Adrenal gland (tissue), 12 donors: Measurements from ENCODE around the gene DDX51. TPM values are rescaled to one million over a fixed set of nuclear protein-coding genes. Genes with fewer than 3 reads are reported as not detected.

Source experiments
- DNase-seq, 7 donors: peaks; one replicate each; pipeline ENCODE4 v3.0.0-alpha.2; 2019 to 2020
- H3K27ac ChIP-seq, 5 donors: fragments of 200-600 bp; sonication (generic) in 4 of 5; 1 replicate in 3 of 5; 2 replicates in 2 of 5; pipeline versions ENCODE4 v1.5.1 to v1.8.0; 2016 to 2020; ENCODE audit warnings: mild to moderate bottlenecking in 1 of 5
- H3K27me3 ChIP-seq: fragments of 200-600 bp; 2 replicates; pipeline ENCODE4 v1.8.0; 2021
- H3K36me3 ChIP-seq, 2 donors: fragments of 200-600 bp; replicated peaks in 1 of 2; 1 replicate in 1 of 2; 2 replicates in 1 of 2; pipeline versions ENCODE4 v1.5.1 to v1.8.0; 2018 to 2022
- H3K4me1 ChIP-seq, 2 donors: fragments of 200-600 bp; replicated peaks in 1 of 2; 1 replicate in 1 of 2; 2 replicates in 1 of 2; pipeline versions ENCODE4 v1.5.1 to v1.8.0; 2018 to 2021
- H3K4me3 ChIP-seq, 4 donors: fragments of 200-600 bp; sonication (generic) in 3 of 4; one replicate each; pipeline ENCODE4 v1.5.1; 2016 to 2018
- H3K9me3 ChIP-seq, 3 donors: fragments of 200-600 bp; sonication (generic) in 1 of 3; replicated peaks in 1 of 3; 1 replicate in 2 of 3; 2 replicates in 1 of 3; pipeline versions ENCODE4 v1.5.1 to v1.8.0; 2016 to 2021
- CTCF ChIP-seq, 6 experiments: fragments of 450-650 bp in 4 of 6; fragments of 200-600 bp in 2 of 6; sonication (generic) in 1 of 6; IDR thresholded peaks; 1 replicate in 5 of 6; 2 replicates in 1 of 6; pipeline versions ENCODE4 v1.5.1 to v1.8.0; 2016 to 2021; ENCODE audit warnings: antibody characterized with exemption in 6 of 6, mild to moderate bottlenecking in 2 of 6, moderate library complexity in 1 of 6
- POLR2A ChIP-seq, 2 donors: fragments of 450-650 bp; IDR thresholded peaks; one replicate each; pipeline ENCODE4 v1.6.1; 2017; ENCODE audit warnings: antibody characterized with exemption in 2 of 2, mild to moderate bottlenecking in 2 of 2, moderate library complexity in 1 of 2
- WGBS, 4 donors: extraction: QIAGEN DNeasy Blood & Tissue Kit in 2 of 4; methylation state at CpG; one replicate each; pipeline versions ENCODE4 v1.1.5 to v1.1.7; 2013 to 2017; 5-methylcytosine and 5-hydroxymethylcytosine counted together
- intact Hi-C, 2 donors: fragments of 100-400 bp; cut with DNase I; formaldehyde crosslinking; loops; one replicate each; pipeline versions ENCODE4 v1.14.1 to v1.15.0; 2022 to 2023
- polyA plus RNA-seq, 3 donors: library from polyadenylated mRNA; stranded (reverse); fragments of 200-250 nt in 2 of 3; fragments of 350-450 nt in 1 of 3; fragmentation: Illumina TruSeq in 1 of 3; extraction: RNeasy Lipid Tissue Mini Kit (QIAGEN cat#74804) in 1 of 3; gene quantifications; one replicate each; pipeline ENCODE4 v1.2.3, GENCODE V29; 2013 to 2014
- total RNA-seq, 9 donors: library from RNA; depleted of rRNA in 4 of 9; stranded (reverse); fragments of >200 nt in 4 of 9; fragments of 120-200 nt in 1 of 9; fragmentation: NEBNext Ultra II Directional in 1 of 9; extraction: Animal tissue kit (Norgen Biotek cat#: 25700) in 1 of 9; gene quantifications; one replicate each; pipeline versions ENCODE4 v1.1.0 to v1.2.4, GENCODE V29; 2013 to 2023
- donor health status: healthy with polysubstance abuse.
- donor health status: Bipolar disorder and iron deficiency.
- donor health status: DM: yes; HTN: yes; CAD: no.
- donor health status: DM: no; HTN: no; CAD: no.
- donor health status: DM: no; HTN: no; CAD: no.
- donor health status: DM: yes; HTN: yes; CAD: no.

Gene DDX51
- total and polyA plus RNA-seq, 12 donors, result 4.8 to 64.4 (median 14.3) TPM

- DNase-seq, result no peak
- peaks cover 14% of the 10 kb centered on the region for H3K27me3 ChIP-seq
- H3K27ac ChIP-seq, result no peak overlapping the region
- intact Hi-C loops, result no loop called here
- 72 to 80% (median 75%) methylated on average over 6 to 31 of the region's 31 CpGs for WGBS, 4 donors
- no peak overlapping the region for H3K4me3 ChIP-seq
- no peak for TF ChIP-seq POLR2A (IDR thresholded peaks at IDR 0.05)
- TF ChIP-seq CTCF (IDR thresholded peaks at IDR 0.05), result no peak
- H3K4me1 ChIP-seq, result no peaks in the 10 kb centered on the region
- H3K9me3 ChIP-seq, result no peaks in the 10 kb centered on the region
- H3K36me3 ChIP-seq, result no peaks in the 10 kb centered on the region
Measured at GRCh38 chr12:132168311-132169031, 24.4 kb upstream of the DDX51 start.

- no peak for DNase-seq
- Histone ChIP-seq H3K4me3 (no peak overlapping the region), H3K4me1 (peaks cover 0 to 1% of the 10 kb centered on the region in 2 donors), H3K27ac (no peak overlapping the region), H3K9me3 (no peaks in the 10 kb centered on the region), H3K36me3 (no peaks in the 10 kb centered on the region), H3K27me3 (peaks cover 14% of the 10 kb centered on the region)
- TF ChIP-seq POLR2A (IDR thresholded peaks at IDR 0.05) (no peak), CTCF (IDR thresholded peaks at IDR 0.05) (no peak)
- WGBS, 4 donors, result 60 to 69% (median 65%) methylated on average over 22 to 30 of the region's 30 CpGs
- intact Hi-C loops, result no loop called here
Measured at GRCh38 chr12:132167611-132168310, 23.6 kb upstream of the DDX51 start.

GRCh38 chr12:132166801-132167591 is 22.9 kb upstream of the DDX51 start:
- peaks cover 0 to 6% of the 10 kb centered on the region in 2 donors for H3K4me1 ChIP-seq
- peaks cover 13% of the 10 kb centered on the region for H3K27me3 ChIP-seq
- intact Hi-C loops, result no loop called here
- TF ChIP-seq POLR2A (IDR thresholded peaks at IDR 0.05) (no peak), CTCF (IDR thresholded peaks at IDR 0.05) (no peak)
- H3K36me3 ChIP-seq, result no peaks in the 10 kb centered on the region
- H3K9me3 ChIP-seq, result no peaks in the 10 kb centered on the region
- H3K4me3 ChIP-seq, result no peak overlapping the region
- DNase-seq, result no peak
- no peak overlapping the region for H3K27ac ChIP-seq
- 83 to 94% (median 86%) methylated on average over 6 to 10 of the region's 10 CpGs for WGBS, 4 donors

GRCh38 chr12:132166093-132166492 is 22.0 kb upstream of the DDX51 start:
- no peak for TF ChIP-seq CTCF (IDR thresholded peaks at IDR 0.05)
- TF ChIP-seq POLR2A (IDR thresholded peaks at IDR 0.05), result no peak
- DNase-seq, result no peak
- H3K4me3 ChIP-seq, result no peak overlapping the region
- 86 to 93% (median 90%) methylated on average over 2 of the region's 2 CpGs for WGBS, 4 donors
- H3K36me3 ChIP-seq, result no peaks in the 10 kb centered on the region
- peaks cover 0 to 6% of the 10 kb centered on the region in 2 donors for H3K4me1 ChIP-seq
- no peak overlapping the region for H3K27ac ChIP-seq
- peaks cover 4% of the 10 kb centered on the region for H3K27me3 ChIP-seq
- intact Hi-C loops, result no loop called here
- H3K9me3 ChIP-seq, result no peaks in the 10 kb centered on the region
